CD14-positive monocyte (primary cell): ENCODE measurements around the gene CHAT. TPM values are rescaled to one million over a fixed set of nuclear protein-coding genes. Genes with fewer than 3 reads are reported as not detected.

Experiments used
- DNase-seq, 3 donors: peaks; one replicate each; pipeline ENCODE4 v3.0.0-alpha.2; 2011 to 2022
- H2AFZ ChIP-seq: 2 replicates; pipeline ENCODE4 v1.6.0; 2012; ENCODE audit warnings: mild to moderate bottlenecking, low read depth, low read length, inconsistent platforms; ENCODE audit not compliant: insufficient read depth, poor library complexity, severe bottlenecking
- H3K27ac ChIP-seq, 2 donors: 1 replicate in 1 of 2; 2 replicates in 1 of 2; pipeline ENCODE4 v1.5.1; 2012 to 2013; ENCODE audit warnings: low read length in 2 of 2, control low read depth in 1 of 2, inconsistent platforms in 1 of 2, low read depth in 1 of 2, mild to moderate bottlenecking in 1 of 2
- H3K27me3 ChIP-seq, 2 donors: one replicate each; pipeline versions ENCODE4 v1.6.0 to v1.6.1; 2011 to 2013; ENCODE audit warnings: low read length in 2 of 2; ENCODE audit not compliant: control insufficient read depth in 2 of 2, insufficient read depth in 2 of 2
- H3K36me3 ChIP-seq, 2 donors: replicated peaks in 1 of 2; 1 replicate in 1 of 2; 2 replicates in 1 of 2; pipeline versions ENCODE4 v1.5.1 to v1.6.1; 2012 to 2013; ENCODE audit warnings: low read length in 2 of 2, control low read depth in 1 of 2, inconsistent platforms in 1 of 2, mild to moderate bottlenecking in 1 of 2; ENCODE audit not compliant: insufficient read depth in 2 of 2, control insufficient read depth in 1 of 2
- H3K4me1 ChIP-seq, 2 donors: 1 replicate in 1 of 2; 2 replicates in 1 of 2; pipeline versions ENCODE4 v1.5.1 to v1.6.1; 2012 to 2013; ENCODE audit warnings: low read length in 2 of 2, control low read depth in 1 of 2, inconsistent platforms in 1 of 2, mild to moderate bottlenecking in 1 of 2, moderate library complexity in 1 of 2; ENCODE audit not compliant: insufficient read depth in 2 of 2, control insufficient read depth in 1 of 2
- H3K4me2 ChIP-seq: replicated peaks from 2 replicates; pipeline ENCODE3; 2012; ENCODE audit warnings: low read length, moderate library complexity, mild to moderate bottlenecking; ENCODE audit not compliant: poor library complexity, severe bottlenecking; ENCODE audit errors: extremely low read depth
- H3K4me3 ChIP-seq, 3 experiments: fragments of 200-600 bp in 1 of 3; sonication (generic) in 1 of 3; replicated peaks in 1 of 3; 1 replicate in 2 of 3; 2 replicates in 1 of 3; pipeline ENCODE4 v1.5.1; 2011 to 2013; ENCODE audit warnings: low read length in 3 of 3, mild to moderate bottlenecking in 3 of 3, control low read depth in 2 of 3, low read depth in 2 of 3, inconsistent platforms in 1 of 3, moderate library complexity in 1 of 3
- H3K79me2 ChIP-seq: 2 replicates; pipeline ENCODE4 v1.6.0; 2012; ENCODE audit warnings: mild to moderate bottlenecking, control low read depth, inconsistent platforms, low read length, moderate library complexity; ENCODE audit not compliant: insufficient read depth
- H3K9ac ChIP-seq: 2 replicates; pipeline ENCODE4 v1.6.0; 2017; ENCODE audit warnings: low read length, mild to moderate bottlenecking; ENCODE audit not compliant: insufficient read depth, poor library complexity, severe bottlenecking
- H3K9me3 ChIP-seq, 2 donors: replicated peaks in 1 of 2; 1 replicate in 1 of 2; 2 replicates in 1 of 2; pipeline versions ENCODE4 v1.5.1 to v1.6.1; 2012 to 2013; ENCODE audit warnings: low read length in 2 of 2, control low read depth in 1 of 2; ENCODE audit not compliant: control insufficient read depth in 1 of 2, insufficient read depth in 1 of 2
- H4K20me1 ChIP-seq: 2 replicates; pipeline ENCODE4 v1.6.0; 2012; ENCODE audit warnings: mild to moderate bottlenecking, low read length, control low read depth, moderate library complexity; ENCODE audit not compliant: insufficient read depth
- H3K27ac Mint-ChIP-seq, 7 donors: one replicate each; pipeline ENCODE4 v1.8.0; 2020; ENCODE audit warnings: mild to moderate bottlenecking in 7 of 7, mixed read lengths in 7 of 7, moderate library complexity in 6 of 7, inconsistent platforms in 2 of 7
- H3K27me3 Mint-ChIP-seq, 3 donors: one replicate each; pipeline ENCODE4 v1.8.0; 2021 to 2022; ENCODE audit warnings: low read depth in 3 of 3, mild to moderate bottlenecking in 3 of 3, mixed read lengths in 3 of 3, moderate library complexity in 3 of 3, inconsistent platforms in 1 of 3
- H3K36me3 Mint-ChIP-seq, 2 donors: one replicate each; pipeline ENCODE4 v1.8.0; 2020; ENCODE audit warnings: mixed read lengths in 2 of 2, inconsistent platforms in 1 of 2, mild to moderate bottlenecking in 1 of 2
- H3K4me1 Mint-ChIP-seq: one replicate; pipeline ENCODE4 v1.8.0; 2020; ENCODE audit warnings: mild to moderate bottlenecking, mixed read lengths
- H3K4me3 Mint-ChIP-seq, 2 donors: one replicate each; pipeline ENCODE4 v1.8.0; 2020; ENCODE audit warnings: mild to moderate bottlenecking in 2 of 2, mixed read lengths in 2 of 2, moderate library complexity in 1 of 2
- H3K9me3 Mint-ChIP-seq, 7 donors: one replicate each; pipeline ENCODE4 v1.8.0; 2020 to 2022; ENCODE audit warnings: mixed read lengths in 7 of 7, mild to moderate bottlenecking in 6 of 7, moderate library complexity in 6 of 7, inconsistent platforms in 2 of 7
- WGBS: methylation state at CpG from one replicate; pipeline ENCODE4 v1.1.5; 2013; ENCODE audit warnings: missing lambda C conversion rate; ENCODE audit not compliant: insufficient coverage; 5-methylcytosine and 5-hydroxymethylcytosine counted together
- intact Hi-C, 2 donors: fragments of 100-400 bp; cut with micrococcal nuclease; formaldehyde crosslinking; loops; one replicate each; pipeline versions ENCODE4 v1.15.0 to v1.15.1; 2023
- polyA plus RNA-seq, 3 donors: library from polyadenylated mRNA; depleted of rRNA in 1 of 3; unstranded in 2 of 3; stranded (reverse) in 1 of 3; fragments of 300-500 nt in 2 of 3; fragments of >200 nt in 1 of 3; fragmentation: Illumina TruSeq in 2 of 3; gene quantifications; 1 replicate in 2 of 3; 2 replicates in 1 of 3; pipeline ENCODE4 v1.2.3, GENCODE V29; 2012 to 2021
- TF ChIP-seq, protein P1 (sequence below): fragments of 200-600 bp; IDR thresholded peaks from one replicate; pipeline ENCODE4 v1.8.0; 2022; ENCODE audit warnings: antibody characterized with exemption, mild to moderate bottlenecking

The CHAT gene
- polyA plus RNA-seq, 3 donors: not detected

- no peak overlapping the region for H3K4me3 ChIP-seq
- Mint-ChIP-seq H3K4me1 (peaks cover 2% of the 10 kb centered on the region), H3K27ac (no peak overlapping the region), H3K36me3 (no peaks in the 10 kb centered on the region), H3K27me3 (peaks cover 16 to 17% (median 17%) of the 10 kb centered on the region in 3 donors), H3K9me3 (peaks cover 2 to 19% (median 11%) of the 10 kb centered on the region in 7 donors), H3K4me3 (no peak overlapping the region)
- H2AFZ ChIP-seq: no peak overlapping the region
- no peak overlapping the region for H3K9ac ChIP-seq
- H3K9me3 ChIP-seq: no peaks in the 10 kb centered on the region
- H3K79me2 ChIP-seq: no peaks in the 10 kb centered on the region
- no peaks in the 10 kb centered on the region for H3K27me3 ChIP-seq
- H4K20me1 ChIP-seq: no peaks in the 10 kb centered on the region
- no peaks in the 10 kb centered on the region for H3K36me3 ChIP-seq
- DNase-seq: no peak
- H3K4me1 ChIP-seq: no peaks in the 10 kb centered on the region
- intact Hi-C loops: loop anchor here in 1 of 2 donors (5.0 kb wide), 1 partner anchor 629 kb away; no protein-coding TSS in a partner anchor
- no peak overlapping the region for H3K27ac ChIP-seq
- 98% methylated on average over 4 of the region's 6 CpGs for WGBS
- TF ChIP-seq, protein P1, sequence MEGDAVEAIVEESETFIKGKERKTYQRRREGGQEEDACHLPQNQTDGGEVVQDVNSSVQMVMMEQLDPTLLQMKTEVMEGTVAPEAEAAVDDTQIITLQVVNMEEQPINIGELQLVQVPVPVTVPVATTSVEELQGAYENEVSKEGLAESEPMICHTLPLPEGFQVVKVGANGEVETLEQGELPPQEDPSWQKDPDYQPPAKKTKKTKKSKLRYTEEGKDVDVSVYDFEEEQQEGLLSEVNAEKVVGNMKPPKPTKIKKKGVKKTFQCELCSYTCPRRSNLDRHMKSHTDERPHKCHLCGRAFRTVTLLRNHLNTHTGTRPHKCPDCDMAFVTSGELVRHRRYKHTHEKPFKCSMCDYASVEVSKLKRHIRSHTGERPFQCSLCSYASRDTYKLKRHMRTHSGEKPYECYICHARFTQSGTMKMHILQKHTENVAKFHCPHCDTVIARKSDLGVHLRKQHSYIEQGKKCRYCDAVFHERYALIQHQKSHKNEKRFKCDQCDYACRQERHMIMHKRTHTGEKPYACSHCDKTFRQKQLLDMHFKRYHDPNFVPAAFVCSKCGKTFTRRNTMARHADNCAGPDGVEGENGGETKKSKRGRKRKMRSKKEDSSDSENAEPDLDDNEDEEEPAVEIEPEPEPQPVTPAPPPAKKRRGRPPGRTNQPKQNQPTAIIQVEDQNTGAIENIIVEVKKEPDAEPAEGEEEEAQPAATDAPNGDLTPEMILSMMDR: no peak
- no peak overlapping the region for H3K4me2 ChIP-seq
These were observed 20.3 kb upstream of the CHAT start for GRCh38 chr10:49593564-49593875.

DNA sequence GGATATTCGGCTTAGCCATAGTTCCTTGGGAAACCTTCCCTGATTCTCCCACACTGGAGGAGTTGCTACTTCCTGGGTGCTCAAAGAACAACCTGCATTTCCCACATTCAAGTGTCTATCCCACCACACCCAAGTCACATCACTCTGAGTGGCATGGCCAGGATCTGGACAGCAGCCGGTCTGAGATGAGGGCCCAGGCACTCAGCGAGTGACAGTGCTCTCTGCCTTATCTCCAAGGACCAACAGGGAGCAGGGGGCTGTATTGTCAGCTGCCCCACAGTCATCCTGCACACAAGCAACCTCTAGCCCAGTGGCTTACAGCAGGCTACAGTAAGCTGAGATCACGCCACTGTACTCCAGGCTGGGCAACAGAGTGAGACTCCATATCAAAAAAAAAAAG is 19.8 kb upstream of the CHAT start:
- Mint-ChIP-seq H3K9me3 (peaks cover 2 to 16% (median 10%) of the 10 kb centered on the region in 7 donors), H3K27ac (no peak overlapping the region), H3K27me3 (peaks cover 16 to 17% (median 16%) of the 10 kb centered on the region in 3 donors), H3K4me3 (no peak overlapping the region), H3K4me1 (peaks cover 2% of the 10 kb centered on the region), H3K36me3 (no peaks in the 10 kb centered on the region)
- H3K4me2 ChIP-seq: no peak overlapping the region
- intact Hi-C loops: loop anchor here in 1 of 2 donors (5.0 kb wide), 1 partner anchor 628 kb away; no protein-coding TSS in a partner anchor
- H4K20me1 ChIP-seq: no peaks in the 10 kb centered on the region
- H3K27ac ChIP-seq: no peak overlapping the region
- H3K79me2 ChIP-seq: no peaks in the 10 kb centered on the region
- H3K36me3 ChIP-seq: no peaks in the 10 kb centered on the region
- no peak overlapping the region for H3K4me3 ChIP-seq
- no peaks in the 10 kb centered on the region for H3K9me3 ChIP-seq
- H3K9ac ChIP-seq: no peak overlapping the region
- DNase-seq: no peak
- H3K27me3 ChIP-seq: no peaks in the 10 kb centered on the region
- H3K4me1 ChIP-seq: no peaks in the 10 kb centered on the region
- WGBS: 60% methylated on average over 3 of the region's 4 CpGs
- H2AFZ ChIP-seq: no peak overlapping the region
- TF ChIP-seq, protein P1: no peak
